ENCODE data around the gene SEC16A.

The SEC16A gene, protein sequence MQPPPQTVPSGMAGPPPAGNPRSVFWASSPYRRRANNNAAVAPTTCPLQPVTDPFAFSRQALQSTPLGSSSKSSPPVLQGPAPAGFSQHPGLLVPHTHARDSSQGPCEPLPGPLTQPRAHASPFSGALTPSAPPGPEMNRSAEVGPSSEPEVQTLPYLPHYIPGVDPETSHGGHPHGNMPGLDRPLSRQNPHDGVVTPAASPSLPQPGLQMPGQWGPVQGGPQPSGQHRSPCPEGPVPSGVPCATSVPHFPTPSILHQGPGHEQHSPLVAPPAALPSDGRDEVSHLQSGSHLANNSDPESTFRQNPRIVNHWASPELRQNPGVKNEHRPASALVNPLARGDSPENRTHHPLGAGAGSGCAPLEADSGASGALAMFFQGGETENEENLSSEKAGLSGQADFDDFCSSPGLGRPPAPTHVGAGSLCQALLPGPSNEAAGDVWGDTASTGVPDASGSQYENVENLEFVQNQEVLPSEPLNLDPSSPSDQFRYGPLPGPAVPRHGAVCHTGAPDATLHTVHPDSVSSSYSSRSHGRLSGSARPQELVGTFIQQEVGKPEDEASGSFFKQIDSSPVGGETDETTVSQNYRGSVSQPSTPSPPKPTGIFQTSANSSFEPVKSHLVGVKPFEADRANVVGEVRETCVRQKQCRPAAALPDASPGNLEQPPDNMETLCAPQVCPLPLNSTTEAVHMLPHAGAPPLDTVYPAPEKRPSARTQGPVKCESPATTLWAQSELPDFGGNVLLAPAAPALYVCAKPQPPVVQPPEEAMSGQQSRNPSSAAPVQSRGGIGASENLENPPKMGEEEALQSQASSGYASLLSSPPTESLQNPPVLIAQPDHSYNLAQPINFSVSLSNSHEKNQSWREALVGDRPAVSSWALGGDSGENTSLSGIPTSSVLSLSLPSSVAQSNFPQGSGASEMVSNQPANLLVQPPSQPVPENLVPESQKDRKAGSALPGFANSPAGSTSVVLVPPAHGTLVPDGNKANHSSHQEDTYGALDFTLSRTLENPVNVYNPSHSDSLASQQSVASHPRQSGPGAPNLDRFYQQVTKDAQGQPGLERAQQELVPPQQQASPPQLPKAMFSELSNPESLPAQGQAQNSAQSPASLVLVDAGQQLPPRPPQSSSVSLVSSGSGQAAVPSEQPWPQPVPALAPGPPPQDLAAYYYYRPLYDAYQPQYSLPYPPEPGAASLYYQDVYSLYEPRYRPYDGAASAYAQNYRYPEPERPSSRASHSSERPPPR (N-terminal part only)

GRCh38 chr9:136482793-136483588 lies at the start of gene SEC16A:
Gene SEC16A (minus strand): TSS chr9:136483040. CDS start chr9:136477615, 5,425 bp downstream.
- peak; percentile 98 to 100 (median 100) for DNase-seq

DNA sequence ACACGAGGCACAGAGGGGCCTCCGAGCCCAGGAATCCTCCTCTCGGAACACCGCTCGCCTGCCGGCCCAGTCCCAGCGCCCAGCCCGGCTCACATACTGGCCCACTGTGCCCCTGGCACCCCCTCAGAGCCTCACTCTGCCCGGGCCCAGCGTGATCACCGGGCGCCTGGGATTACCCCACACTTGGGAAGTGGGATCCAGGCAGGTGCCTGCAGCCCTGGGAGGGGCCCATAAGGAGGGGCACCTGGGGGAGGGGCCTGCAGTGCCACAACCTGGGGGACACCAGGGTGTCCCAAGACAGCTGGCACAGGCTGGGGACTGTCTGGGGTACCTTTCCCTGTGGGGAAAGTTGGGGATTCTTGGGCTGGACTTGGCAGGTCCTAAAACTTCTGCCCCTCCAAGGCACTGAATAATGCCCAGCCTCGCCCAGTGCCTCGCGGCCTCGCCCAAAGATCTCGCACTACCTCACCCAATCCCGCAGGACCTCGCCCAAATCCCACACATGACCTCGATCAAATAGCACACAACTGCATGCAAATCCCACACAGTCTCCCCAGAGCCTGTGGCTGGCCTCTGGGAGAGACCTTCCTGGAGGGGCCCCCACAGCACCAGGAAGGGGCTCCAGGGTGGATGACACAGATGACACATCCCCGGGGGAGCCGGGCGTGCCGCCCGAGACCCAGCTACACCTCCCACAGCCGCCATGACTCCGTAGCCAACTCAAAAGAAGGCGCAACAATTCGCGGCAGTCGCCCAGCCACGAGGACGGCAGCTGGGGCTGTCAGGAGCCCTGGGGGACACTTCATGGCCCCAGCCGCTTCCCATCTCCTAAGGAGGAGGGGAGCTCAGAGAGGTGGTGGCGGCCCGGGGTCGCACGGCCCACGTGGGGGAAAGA lies 49.3 kb upstream of the SEC16A start:
- DNase-seq, result no peak

- no peak for DNase-seq
Measured at GRCh38 chr9:136531186-136531903, 48.5 kb upstream of the SEC16A start.

DNA sequence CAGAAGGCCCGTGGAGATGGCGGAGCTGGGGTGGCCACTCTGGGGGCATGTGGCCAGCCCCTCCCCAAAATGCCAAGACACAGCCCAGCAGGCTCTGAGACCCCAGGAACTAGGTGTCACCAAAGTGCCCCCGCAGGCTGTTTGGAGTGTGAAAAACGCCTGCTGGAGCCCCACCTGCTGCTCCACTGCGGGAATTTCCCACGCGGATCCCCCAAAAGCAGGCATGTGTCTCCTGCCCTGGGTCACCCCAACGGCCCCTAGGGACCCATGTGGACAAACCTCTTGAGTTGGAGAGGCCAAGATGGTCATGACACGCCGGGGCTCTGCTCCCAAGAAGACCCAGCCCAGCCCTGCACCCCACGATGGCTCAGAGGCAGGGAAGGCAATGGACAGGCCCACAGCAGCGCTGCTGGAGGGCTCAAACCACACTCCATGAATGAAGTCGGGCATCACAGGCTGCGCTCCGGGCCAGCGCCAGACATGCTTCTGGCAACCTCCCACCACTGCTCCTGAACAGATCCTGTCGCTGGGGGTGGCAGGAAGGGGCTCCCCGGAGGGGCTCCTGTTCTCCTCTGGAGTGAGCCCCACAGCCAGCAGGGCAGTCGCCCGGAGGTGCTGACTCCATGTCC lies 47.7 kb upstream of the SEC16A start:
- no peak for DNase-seq

DNA sequence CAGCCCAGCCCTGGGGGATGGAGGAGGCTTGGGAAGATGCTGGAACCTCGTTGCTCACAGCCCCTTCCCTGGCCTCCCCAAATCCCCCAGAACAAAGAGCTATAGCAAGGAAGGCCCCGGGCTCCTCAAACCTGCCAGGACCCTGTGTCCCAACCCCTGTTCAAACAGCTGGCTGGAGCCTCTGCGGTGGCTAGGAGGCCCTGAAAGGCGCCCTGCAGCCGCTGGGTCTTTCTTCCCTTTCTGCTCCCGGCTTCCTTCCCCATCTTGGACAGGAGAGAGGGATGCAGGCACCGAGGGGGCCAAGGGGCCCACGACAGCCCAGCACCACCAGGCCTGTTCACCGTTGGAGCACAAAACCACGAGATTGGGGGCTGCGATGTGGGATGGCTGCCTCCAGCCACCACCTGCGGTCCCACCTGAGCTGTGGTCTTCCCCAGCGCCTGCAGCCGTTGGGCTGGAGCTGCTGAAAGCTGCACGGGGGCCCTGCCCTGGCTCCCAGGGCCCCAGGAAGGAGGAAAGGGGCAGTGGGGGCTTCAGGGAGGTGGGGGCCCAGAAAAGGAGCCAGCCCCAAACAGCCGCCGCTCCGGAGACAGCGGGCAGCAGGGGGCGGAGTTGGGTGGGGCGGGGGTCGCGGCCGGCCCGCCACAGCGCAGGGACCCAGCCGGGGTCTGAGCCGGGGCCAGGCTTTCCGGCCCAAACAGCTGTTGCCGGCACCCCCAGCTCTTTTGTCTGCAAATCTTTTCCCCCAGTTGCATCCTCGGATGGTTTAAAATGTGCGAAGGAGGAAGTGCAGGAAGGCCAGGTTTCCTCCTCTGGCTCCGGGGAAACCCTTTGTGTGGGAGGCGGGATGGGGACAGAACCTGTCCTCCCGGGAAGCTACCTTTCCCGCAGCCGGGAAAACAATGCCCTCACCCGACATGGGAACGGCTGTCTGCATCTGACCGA lies 46.9 kb upstream of the SEC16A start:
- DNase-seq, result no peak

DNA sequence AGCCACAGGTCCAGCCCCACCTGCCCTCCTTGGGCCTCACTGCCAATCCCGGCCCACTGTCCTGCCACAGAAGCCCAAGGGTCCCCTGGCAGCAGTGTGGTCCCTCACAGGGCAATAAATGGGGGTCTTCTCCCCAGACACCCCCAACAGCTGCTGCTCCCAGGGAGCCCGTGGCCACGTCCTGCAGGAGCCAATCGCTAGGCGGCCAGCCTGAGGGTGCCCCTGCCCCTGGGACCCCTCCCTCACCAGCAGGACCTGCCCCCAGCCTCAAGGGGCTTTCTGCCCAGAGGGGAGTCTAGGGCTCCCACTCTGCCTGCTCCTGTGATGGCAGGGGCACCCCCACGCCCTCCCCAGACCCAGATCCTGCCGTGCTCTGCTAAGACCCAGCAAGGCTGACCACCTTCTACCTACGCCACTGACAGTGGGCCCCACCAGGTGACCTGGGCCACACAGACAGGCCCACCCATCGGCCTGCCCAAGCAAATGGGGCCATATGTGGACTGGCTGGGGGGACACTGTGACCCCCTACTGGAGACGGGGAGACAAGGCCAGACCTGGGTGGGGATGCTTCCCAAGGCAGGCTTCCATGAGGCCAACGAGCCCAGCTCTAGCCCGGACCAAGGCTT lies 46.0 kb upstream of the SEC16A start:
- no peak for DNase-seq

- peak in 2 of 6 experiments; percentile 20 to 49 for DNase-seq
Measured at GRCh38 chr9:136527721-136528710, 45.2 kb upstream of the SEC16A start.

DNA sequence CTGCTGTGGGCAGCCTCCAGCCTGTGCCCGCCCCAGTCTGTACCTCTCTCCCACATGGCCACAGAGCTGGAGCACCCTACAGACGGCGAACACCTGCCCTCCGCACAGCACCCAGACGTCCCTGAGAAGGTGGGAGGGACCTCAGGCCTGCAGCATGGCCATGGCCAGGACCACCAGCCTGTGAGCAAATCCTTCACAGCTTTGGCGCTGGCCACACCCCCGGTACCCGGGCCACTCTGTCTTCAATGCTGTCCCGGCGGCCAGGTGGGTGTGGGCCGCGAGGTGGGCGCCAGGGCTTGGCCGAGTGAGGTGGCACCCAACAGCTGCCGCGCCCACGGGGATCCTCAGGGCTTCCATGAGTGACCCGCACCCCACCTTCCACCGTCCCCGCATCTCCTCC lies 44.3 kb upstream of the SEC16A start:
- no peak for DNase-seq

DNA sequence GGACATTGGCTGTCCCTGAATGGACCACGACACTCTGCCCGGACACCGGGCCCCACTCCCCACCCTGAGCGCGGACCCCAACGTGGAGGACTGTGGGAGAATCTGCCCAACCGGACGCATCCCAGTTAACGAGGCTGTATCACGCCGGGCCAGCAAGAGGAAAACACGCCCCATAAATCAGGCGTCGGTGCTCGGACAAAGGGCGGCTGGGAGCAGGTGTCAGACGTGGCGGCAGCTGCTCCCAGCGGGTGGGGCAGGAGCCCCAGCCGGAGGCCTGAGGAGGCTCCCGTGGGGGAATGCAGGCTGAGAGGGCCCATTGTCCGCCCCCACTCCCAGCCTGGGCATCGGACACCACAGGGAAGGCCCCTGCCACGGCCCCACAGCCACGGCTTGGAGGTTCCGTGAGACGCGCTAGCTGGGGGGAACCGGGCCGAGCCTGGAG lies 43.8 kb upstream of the SEC16A start:
- no peak for DNase-seq

DNA sequence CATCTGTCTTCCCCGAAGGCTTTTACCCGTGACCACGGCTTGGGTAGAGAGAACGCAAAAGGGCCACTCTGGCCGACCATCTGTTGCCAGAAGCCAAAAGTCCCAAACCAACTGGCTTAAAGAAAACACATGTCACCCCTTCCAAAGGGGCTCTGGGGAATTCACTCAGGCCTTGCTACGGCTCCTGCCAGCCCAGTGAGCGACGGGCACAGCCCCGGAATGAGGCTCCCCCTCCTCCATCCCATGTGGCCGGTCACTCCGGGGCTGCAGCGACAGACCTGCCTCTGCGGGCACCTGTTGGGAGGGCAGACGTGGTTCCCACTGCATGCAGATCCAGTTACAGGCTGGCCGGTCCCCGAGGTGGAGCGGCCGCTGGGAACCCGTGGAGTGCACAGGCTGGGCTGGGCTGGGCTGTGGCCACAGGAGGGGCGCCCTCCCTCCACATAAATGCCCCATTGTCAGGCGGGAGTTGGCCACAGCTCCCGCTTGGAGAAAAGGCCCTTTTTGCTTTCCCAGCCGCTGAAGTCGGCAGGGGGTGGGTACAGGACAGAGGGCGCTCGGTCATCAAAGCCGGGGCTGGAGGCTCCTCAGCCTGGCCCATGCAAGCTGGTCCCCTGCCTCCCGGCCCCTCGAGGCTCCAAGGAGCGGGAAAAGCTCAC lies 43.1 kb upstream of the SEC16A start:
- DNase-seq, result no peak

DNA sequence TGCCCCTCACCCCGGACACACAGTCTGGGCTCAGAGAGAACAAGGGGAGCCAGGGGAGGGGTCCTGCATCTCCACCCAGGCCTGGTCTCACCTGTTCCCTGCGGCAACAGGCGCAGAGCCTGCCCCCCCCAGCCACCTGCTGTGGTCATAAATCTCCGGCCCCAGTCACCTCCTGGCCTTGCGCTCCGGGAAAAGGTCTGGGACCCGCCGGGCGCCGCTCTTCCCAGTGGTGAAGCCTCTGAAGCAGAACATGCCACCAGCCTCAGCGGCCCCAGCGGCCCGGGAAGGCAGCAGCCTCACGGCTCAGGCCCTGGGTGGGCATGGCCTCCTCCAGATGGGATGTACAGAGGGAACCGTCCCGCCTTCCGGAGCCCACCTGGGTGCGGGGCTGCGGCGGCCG lies 42.4 kb upstream of the SEC16A start:
- DNase-seq, result no peak

DNA sequence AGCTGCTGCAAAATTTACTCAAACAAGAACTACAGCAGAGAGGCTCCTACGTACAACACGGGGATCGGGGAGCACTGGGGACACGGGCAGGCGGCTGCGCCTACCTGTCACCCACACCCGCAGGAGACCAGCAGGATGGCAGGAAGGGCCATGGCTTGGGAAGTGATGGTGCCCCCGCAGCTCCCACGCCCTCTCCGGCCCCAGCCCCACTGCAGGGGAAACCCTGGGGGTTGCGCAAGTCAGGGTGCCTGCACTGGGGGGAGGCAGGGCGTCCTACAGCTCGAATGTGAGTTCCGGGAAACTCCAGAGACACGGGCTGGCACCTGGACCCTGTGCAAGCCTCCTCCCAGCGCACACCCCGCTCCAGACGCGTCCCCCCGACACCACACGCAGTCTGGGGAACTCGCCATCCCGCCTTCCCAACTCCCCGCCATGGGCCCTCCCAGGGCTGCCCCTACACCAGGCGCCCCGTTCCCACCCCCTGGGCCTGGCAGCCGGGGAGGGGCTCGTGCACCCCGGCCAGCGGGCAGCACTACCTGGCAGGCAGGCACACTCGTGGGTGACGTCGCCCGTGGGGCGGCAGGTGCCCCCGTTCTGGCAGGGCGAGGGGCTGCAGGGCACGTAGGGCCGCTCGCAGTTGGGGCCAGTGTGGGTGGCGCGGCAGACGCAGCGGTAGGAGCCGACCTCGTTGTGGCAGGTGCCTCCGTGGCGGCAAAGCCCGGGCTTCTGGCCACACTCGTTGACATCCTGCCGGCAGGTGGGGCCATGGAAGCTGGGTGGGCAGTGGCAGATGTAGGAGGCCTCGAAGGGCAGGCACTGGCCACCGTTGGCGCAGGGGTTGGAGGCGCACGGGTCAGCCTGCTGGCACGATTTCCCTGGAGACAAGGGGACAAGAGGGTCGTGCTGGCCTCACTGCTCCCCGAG lies 39.7 kb upstream of the SEC16A start:
- DNase-seq, result no peak

DNA sequence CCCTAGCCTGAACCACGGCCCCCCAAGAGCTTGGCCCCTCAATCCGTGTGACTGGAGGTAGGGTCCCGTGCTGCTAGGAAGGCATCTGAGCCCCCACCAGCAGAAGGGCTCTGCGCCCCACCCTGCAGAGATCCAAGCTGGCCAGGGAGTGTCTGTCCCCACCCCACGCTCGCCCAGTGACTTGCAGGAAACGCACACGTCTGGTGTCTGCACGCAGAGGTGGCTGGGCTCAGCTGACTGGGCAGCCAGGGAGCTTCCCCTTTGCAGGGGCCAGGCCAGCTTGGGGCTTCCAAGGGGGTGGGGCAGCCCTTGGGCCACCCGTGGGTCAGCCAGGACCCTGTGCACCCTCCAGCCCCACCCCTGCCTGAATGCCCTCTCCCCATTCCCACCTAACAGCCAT lies 38.7 kb upstream of the SEC16A start:
- no peak for DNase-seq

- DNase-seq, result no peak
Measured at GRCh38 chr9:136520053-136520540, 37.3 kb upstream of the SEC16A start.

All from stimulated activated naive CD4-positive, alpha-beta T cell (primary cell).